HS-5 (cell line): Measurements from ENCODE around the gene CCDC137.
A peak's percentile ranks its signal among the peaks of the same experiment; 100 is the strongest.

Experiments
- DNase-seq: peaks from one replicate; pipeline ENCODE4 v3.0.0-alpha.2; 2012; ENCODE audit warnings: low read depth

The CCDC137 gene

GRCh38 chr17:81701288-81702071 lies 34.9 kb downstream of the CCDC137 start:
- no peak for DNase-seq

GRCh38 chr17:81702934-81703746 lies 36.6 kb downstream of the CCDC137 start, which contains the start of gene MRPL12:
Gene MRPL12, plus strand, starts transcription at chr17:81703367. Its CDS starts 135 bp downstream, at chr17:81703502.
- peak; percentile 74 for DNase-seq

- DNase-seq: no peak
Measured at GRCh38 chr17:81703747-81704654, 37.5 kb downstream of the CCDC137 start.

GRCh38 chr17:81705518-81706231 lies 39.1 kb downstream of the CCDC137 start:
- DNase-seq: no peak

- DNase-seq: no peak
Measured at GRCh38 chr17:81706232-81706611, 39.7 kb downstream of the CCDC137 start.

GRCh38 chr17:81706757-81707624 lies 40.5 kb downstream of the CCDC137 start:
- DNase-seq: no peak

- DNase-seq: no peak
Measured at GRCh38 chr17:81707725-81708646, 41.4 kb downstream of the CCDC137 start.

- no peak for DNase-seq
Measured at GRCh38 chr17:81708739-81709185, 42.2 kb downstream of the CCDC137 start.

GRCh38 chr17:81710514-81711308 lies 44.2 kb downstream of the CCDC137 start:
- DNase-seq: no peak

- peak; percentile 35 for DNase-seq
Measured at GRCh38 chr17:81711814-81712467, 45.4 kb downstream of the CCDC137 start, which contains the start of gene SLC25A10. Gene SLC25A10, plus strand, starts transcription at chr17:81712284. Its CDS starts 143 bp downstream, at chr17:81712427.

GRCh38 chr17:81712468-81713003 lies 46.0 kb downstream of the CCDC137 start:
- DNase-seq: no peak

- DNase-seq: no peak
Measured at GRCh38 chr17:81713004-81713555, 46.5 kb downstream of the CCDC137 start.

- DNase-seq: no peak
Measured at GRCh38 chr17:81713556-81714411, 47.2 kb downstream of the CCDC137 start.

- DNase-seq: no peak
Measured at GRCh38 chr17:81714412-81715106, 48.0 kb downstream of the CCDC137 start.

- DNase-seq: no peak
Measured at GRCh38 chr17:81715107-81715871, 48.8 kb downstream of the CCDC137 start.
